ENCODE results near the gene PALS2.
A peak's percentile ranks its signal among the peaks of the same experiment; 100 is the strongest.

The PALS2 gene

GRCh38 chr7:24572997-24573553 lies at the start of gene PALS2:
PALS2 (plus strand) TSS chr7:24573452; CDS start chr7:24623668, 50,216 bp downstream.
- peak; percentile 91 for DNase-seq

GRCh38 chr7:24531255-24531654 lies 42.0 kb upstream of the PALS2 start:
- no peak for DNase-seq

- DNase-seq = no peak
These were observed 36.6 kb upstream of the PALS2 start for GRCh38 chr7:24536682-24537081.

GRCh38 chr7:24540956-24541355 lies 32.3 kb upstream of the PALS2 start:
- peak; percentile 10 for DNase-seq

GRCh38 chr7:24545215-24545614 lies 28.0 kb upstream of the PALS2 start:
- DNase-seq = no peak

GRCh38 chr7:24548390-24548789 lies 24.9 kb upstream of the PALS2 start:
- DNase-seq = no peak

GRCh38 chr7:24549991-24550390 lies 23.3 kb upstream of the PALS2 start:
- DNase-seq = no peak

GRCh38 chr7:24555184-24555583 lies 18.1 kb upstream of the PALS2 start:
- DNase-seq = no peak

- no peak for DNase-seq
These were observed 17.5 kb upstream of the PALS2 start for GRCh38 chr7:24555719-24556118.

GRCh38 chr7:24560772-24561171 lies 12.5 kb upstream of the PALS2 start:
- no peak for DNase-seq

GRCh38 chr7:24566274-24566673 lies 7.0 kb upstream of the PALS2 start:
- no peak for DNase-seq

- DNase-seq = no peak
These were observed 2.3 kb upstream of the PALS2 start for GRCh38 chr7:24570983-24571382.

GRCh38 chr7:24572016-24572392 lies 1.2 kb upstream of the PALS2 start:
- no peak for DNase-seq

GRCh38 chr7:24572393-24572996 lies 757 bp upstream of the PALS2 start:
- peak; percentile 61 for DNase-seq

GRCh38 chr7:24573554-24574338 lies 494 bp downstream of the PALS2 start:
- peak; percentile 72 for DNase-seq

GRCh38 chr7:24574386-24574785 lies 1.1 kb downstream of the PALS2 start:
- peak; percentile 29 for DNase-seq

- no peak for DNase-seq
These were observed 1.7 kb downstream of the PALS2 start for GRCh38 chr7:24574950-24575349.

- peak; percentile 77 for DNase-seq
These were observed 3.1 kb downstream of the PALS2 start for GRCh38 chr7:24576171-24577025.

- DNase-seq = no peak
These were observed 4.8 kb downstream of the PALS2 start for GRCh38 chr7:24578052-24578451.

- no peak for DNase-seq
These were observed 7.2 kb downstream of the PALS2 start for GRCh38 chr7:24580283-24580946.

GRCh38 chr7:24582166-24582565 lies 8.9 kb downstream of the PALS2 start:
- no peak for DNase-seq

- DNase-seq = peak; percentile 16
These were observed 14.6 kb downstream of the PALS2 start for GRCh38 chr7:24587853-24588252.

GRCh38 chr7:24591152-24591551 lies 17.9 kb downstream of the PALS2 start:
- no peak for DNase-seq

All from RPMI8226 (cell line).